PFSK-1 (cell line): ENCODE measurements around the gene NCOA1.

ENCODE experiments used
- POLR2AphosphoS5 ChIP-seq: IDR thresholded peaks from 2 replicates; pipeline ENCODE4 v1.6.1; 2012; ENCODE audit warnings: low read depth, mild to moderate bottlenecking, control low read depth, low read length, moderate library complexity
- TF ChIP-seq, protein P1 (sequence below), 2 experiments: IDR thresholded peaks; 2 replicates each; pipeline versions ENCODE4 v1.6.1 to v1.8.0; 2011 to 2012; ENCODE audit warnings: low read depth in 2 of 2, low read length in 2 of 2, control low read depth in 1 of 2, inconsistent platforms in 1 of 2, mild to moderate bottlenecking in 1 of 2, moderate library complexity in 1 of 2; ENCODE audit not compliant: insufficient read depth in 1 of 2

DNA sequence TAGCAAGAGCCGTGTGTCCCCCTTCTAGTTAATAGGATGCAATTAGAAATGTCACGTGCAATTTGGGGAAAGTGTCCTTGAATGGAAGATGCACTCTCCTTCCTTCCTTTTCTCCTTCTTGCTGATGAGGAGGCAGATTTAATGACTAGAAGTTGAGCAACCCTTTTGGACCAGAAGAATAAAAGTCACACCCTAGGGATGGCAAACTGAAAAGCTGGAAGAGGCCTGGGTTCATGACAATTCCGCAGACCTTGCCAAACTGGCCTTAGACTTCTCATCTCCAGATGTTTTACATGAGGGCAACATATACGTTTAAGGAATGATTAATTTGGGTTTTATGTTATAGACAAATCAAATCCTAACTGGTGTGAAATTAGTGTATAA, 38.6 kb upstream of the NCOA1 start:
- no peak for TF ChIP-seq POLR2AphosphoS5
- TF ChIP-seq, protein P1, sequence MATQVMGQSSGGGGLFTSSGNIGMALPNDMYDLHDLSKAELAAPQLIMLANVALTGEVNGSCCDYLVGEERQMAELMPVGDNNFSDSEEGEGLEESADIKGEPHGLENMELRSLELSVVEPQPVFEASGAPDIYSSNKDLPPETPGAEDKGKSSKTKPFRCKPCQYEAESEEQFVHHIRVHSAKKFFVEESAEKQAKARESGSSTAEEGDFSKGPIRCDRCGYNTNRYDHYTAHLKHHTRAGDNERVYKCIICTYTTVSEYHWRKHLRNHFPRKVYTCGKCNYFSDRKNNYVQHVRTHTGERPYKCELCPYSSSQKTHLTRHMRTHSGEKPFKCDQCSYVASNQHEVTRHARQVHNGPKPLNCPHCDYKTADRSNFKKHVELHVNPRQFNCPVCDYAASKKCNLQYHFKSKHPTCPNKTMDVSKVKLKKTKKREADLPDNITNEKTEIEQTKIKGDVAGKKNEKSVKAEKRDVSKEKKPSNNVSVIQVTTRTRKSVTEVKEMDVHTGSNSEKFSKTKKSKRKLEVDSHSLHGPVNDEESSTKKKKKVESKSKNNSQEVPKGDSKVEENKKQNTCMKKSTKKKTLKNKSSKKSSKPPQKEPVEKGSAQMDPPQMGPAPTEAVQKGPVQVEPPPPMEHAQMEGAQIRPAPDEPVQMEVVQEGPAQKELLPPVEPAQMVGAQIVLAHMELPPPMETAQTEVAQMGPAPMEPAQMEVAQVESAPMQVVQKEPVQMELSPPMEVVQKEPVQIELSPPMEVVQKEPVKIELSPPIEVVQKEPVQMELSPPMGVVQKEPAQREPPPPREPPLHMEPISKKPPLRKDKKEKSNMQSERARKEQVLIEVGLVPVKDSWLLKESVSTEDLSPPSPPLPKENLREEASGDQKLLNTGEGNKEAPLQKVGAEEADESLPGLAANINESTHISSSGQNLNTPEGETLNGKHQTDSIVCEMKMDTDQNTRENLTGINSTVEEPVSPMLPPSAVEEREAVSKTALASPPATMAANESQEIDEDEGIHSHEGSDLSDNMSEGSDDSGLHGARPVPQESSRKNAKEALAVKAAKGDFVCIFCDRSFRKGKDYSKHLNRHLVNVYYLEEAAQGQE (IDR thresholded peaks at IDR 0.05; ENCODE audit: insufficient read depth in 1 of 2, low read depth in 2 of 2, low read length in 2 of 2): no peak
